ENCODE data around the gene KIAA0930. TPM values are rescaled to one million over a fixed set of nuclear protein-coding genes. Genes with fewer than 3 reads are reported as not detected.

Gene KIAA0930
- total and polyA plus RNA-seq, 10 donors = 32.6 to 93.1 (median 58.1) TPM

GRCh38 chr22:45198463-45198795 lies 42.3 kb downstream of the KIAA0930 start:
- intact Hi-C loops (cut with DNase I; ENCODE audit: low total_unique reads) = no loop called here
- peaks cover 0 to 94% (median 75%) of the 10 kb centered on the region in 6 donors for H3K36me3 ChIP-seq
- H3K4me1 ChIP-seq = no peaks in the 10 kb centered on the region
- TF ChIP-seq POLR2AphosphoS5 (IDR thresholded peaks at IDR 0.05) (no peak), POLR2A (IDR thresholded peaks at IDR 0.05) (no peak), CTCF (IDR thresholded peaks at IDR 0.05 in 8 of 11, conservative IDR thresholded peaks at IDR 0.05 in 3 of 11) (no peak)
- 83 to 88% (median 87%) methylated on average over 9 of the region's 9 CpGs for WGBS, 5 donors
- H3K4me3 ChIP-seq = no peak overlapping the region
- DNase-seq = no peak
- H3K9me3 ChIP-seq = no peaks in the 10 kb centered on the region
- H3K27me3 ChIP-seq (replicated peaks in 1 of 7) = no peaks in the 10 kb centered on the region
- no peak overlapping the region for H3K27ac ChIP-seq

GRCh38 chr22:45197606-45198462 lies 42.9 kb downstream of the KIAA0930 start:
- Histone ChIP-seq H3K27me3 (replicated peaks in 1 of 7) (no peaks in the 10 kb centered on the region), H3K4me3 (no peak overlapping the region), H3K36me3 (peaks cover 0 to 90% (median 69%) of the 10 kb centered on the region in 6 donors), H3K4me1 (peaks cover 0 to 5% (median 1%) of the 10 kb centered on the region in 6 donors), H3K27ac (no peak overlapping the region), H3K9me3 (no peaks in the 10 kb centered on the region)
- TF ChIP-seq POLR2AphosphoS5 (IDR thresholded peaks at IDR 0.05) (no peak), CTCF (IDR thresholded peaks at IDR 0.05 in 8 of 11, conservative IDR thresholded peaks at IDR 0.05 in 3 of 11) (no peak)
- WGBS, 5 donors = 87 to 93% (median 91%) methylated on average over 22 to 28 of the region's 28 CpGs
- peak; percentile 61 for DNase-seq
- intact Hi-C loops (cut with DNase I; ENCODE audit: low total_unique reads) = no loop called here

- Histone ChIP-seq H3K4me1 (peaks cover 0 to 9% (median 3%) of the 10 kb centered on the region in 6 donors), H3K27ac (no peak overlapping the region), H3K9me3 (no peaks in the 10 kb centered on the region), H3K4me3 (no peak overlapping the region), H3K36me3 (peaks cover 0 to 90% (median 61%) of the 10 kb centered on the region in 6 donors), H3K27me3 (replicated peaks in 1 of 7) (no peaks in the 10 kb centered on the region)
- TF ChIP-seq POLR2A (IDR thresholded peaks at IDR 0.05) = no peak
- peak in 1 of 3 donors; percentile 4 for TF ChIP-seq POLR2AphosphoS5 (IDR thresholded peaks at IDR 0.05)
- no peak for TF ChIP-seq CTCF (IDR thresholded peaks at IDR 0.05 in 8 of 11, conservative IDR thresholded peaks at IDR 0.05 in 3 of 11)
- 91 to 94% (median 93%) methylated on average over 5 to 34 of the region's 34 CpGs for whole genome bisulfite sequencing, 5 donors
- peak; percentile 64 for DNase-seq
- intact Hi-C loops (cut with DNase I; ENCODE audit: low total_unique reads) = no loop called here
Observed at GRCh38 chr22:45196926-45197605, 43.6 kb downstream of the KIAA0930 start.

- H3K27me3 ChIP-seq (replicated peaks in 1 of 7) = no peaks in the 10 kb centered on the region
- intact Hi-C loops (cut with DNase I; ENCODE audit: low total_unique reads) = no loop called here
- no peaks in the 10 kb centered on the region for H3K9me3 ChIP-seq
- H3K4me1 ChIP-seq = peaks cover 0 to 9% (median 3%) of the 10 kb centered on the region in 6 donors
- H3K36me3 ChIP-seq = peaks cover 0 to 89% (median 55%) of the 10 kb centered on the region in 6 donors
- peak; percentile 41 for DNase-seq
- H3K4me3 ChIP-seq = no peak overlapping the region
- WGBS, 5 donors = 92 to 95% (median 94%) methylated on average over 15 to 16 of the region's 16 CpGs
- H3K27ac ChIP-seq = no peak overlapping the region
- no peak for TF ChIP-seq POLR2AphosphoS5 (IDR thresholded peaks at IDR 0.05)
- TF ChIP-seq POLR2A (IDR thresholded peaks at IDR 0.05) = no peak
- TF ChIP-seq CTCF (IDR thresholded peaks at IDR 0.05 in 8 of 11, conservative IDR thresholded peaks at IDR 0.05 in 3 of 11) = no peak
Observed at GRCh38 chr22:45196308-45196707, 44.4 kb downstream of the KIAA0930 start.

All from spleen (tissue), 11 donors.